Measurements from ENCODE around the gene NECTIN2.

- TF ChIP-seq POLR2A (IDR thresholded peaks at IDR 0.05; ENCODE audit: low read length) (no peak), GATA1 (IDR thresholded peaks at IDR 0.05; ENCODE audit: low read depth, low read length) (no peak)
These were observed 85.4 kb downstream of the NECTIN2 start for GRCh38 chr19:44931541-44931940.

Data from erythroblast (primary cell).